ENCODE measurements around the gene MEX3D.

The MEX3D gene

DNA sequence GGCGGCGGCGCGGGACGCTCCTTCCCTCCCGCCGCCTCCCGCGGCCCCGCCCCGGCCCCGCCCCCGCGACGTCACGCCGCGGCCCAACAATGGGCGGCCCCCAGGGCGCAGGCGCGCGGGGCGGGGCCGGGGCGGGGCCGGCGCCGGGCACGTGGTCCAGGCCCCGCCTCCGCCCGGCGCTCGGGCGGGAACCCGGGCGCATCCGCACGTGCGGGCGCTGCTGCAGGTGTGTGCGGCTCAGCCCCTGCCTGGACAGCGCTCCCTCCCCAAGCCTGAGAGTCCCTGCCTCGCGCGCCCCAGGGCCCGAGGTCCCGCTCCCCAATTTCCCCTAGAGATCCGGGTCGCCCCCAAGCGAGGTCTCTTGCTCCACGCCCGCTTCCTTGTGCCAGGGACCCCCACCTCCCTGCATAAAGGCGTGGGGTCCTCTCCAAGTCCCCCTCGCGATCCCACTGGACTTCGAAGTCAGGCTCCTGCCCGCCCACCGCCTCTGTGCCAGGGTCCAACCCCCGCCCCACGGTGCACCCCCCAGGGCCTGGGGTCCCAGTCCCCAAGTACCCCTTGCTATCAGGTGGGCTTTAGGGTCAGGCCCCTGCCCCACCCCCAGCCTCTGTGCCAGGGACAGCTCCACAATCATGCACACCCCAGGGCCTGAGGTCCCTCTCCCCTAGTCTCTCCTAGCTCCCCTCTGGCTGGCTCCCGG is at the start of gene MEX3D:
Gene MEX3D (minus strand): TSS at position 6 of the 700 bp plus-strand sequence. CDS start 267 bp downstream, outside the sequence.
- peak; percentile 27 for DNase-seq

GRCh38 chr19:1616875-1617274 is 48.8 kb upstream of the MEX3D start:
- DNase-seq = no peak

DNA sequence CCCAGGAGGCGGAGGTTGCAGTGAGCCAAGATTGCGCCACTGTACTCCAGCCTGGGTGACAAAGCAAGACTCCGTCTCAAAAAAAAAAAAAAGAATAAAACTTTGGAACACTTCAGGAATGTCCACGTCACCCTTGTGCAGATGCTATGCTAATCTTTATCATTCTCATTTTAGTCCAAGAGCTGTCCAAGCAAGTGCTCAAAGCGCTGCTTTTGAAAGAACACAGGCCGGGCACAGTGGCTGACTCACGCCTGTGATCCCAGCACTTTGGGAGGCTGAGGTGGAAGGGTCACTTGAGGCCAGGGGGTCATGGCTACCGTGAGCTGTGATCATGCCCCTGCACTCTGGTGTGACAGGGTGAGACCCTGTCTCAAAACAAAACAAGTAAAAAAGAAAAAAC is 48.3 kb upstream of the MEX3D start:
- DNase-seq = no peak

DNA sequence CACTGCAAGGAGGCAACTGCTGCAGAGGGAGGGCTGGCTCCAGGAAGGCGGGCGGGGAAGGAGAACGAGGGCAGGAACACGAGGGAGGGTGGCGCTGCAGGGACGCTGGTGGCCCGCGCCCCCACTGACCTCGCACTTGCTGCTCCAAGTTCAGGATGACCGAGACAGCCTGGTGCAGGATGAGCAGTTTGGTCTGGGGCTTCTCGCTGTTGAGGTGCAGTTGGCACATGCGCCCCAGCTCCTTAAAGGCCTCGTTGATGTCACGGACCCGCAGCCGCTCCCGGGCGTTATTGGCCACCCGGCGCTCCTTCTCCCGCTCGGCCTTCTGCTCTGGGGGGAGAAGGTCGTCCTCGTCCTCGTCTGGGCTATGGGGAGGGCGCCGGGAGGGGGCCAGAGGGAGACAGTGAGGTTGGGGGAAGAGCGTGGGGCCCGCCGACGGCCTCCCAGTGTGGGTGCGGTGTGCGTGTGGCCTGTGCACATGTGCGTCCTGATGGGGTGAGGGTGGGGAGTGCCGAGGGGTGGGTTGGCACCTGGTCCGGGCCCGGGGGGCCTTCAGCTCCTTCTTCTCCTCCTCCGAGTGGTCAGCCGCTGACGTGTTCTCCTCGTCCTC is 47.1 kb upstream of the MEX3D start:
- DNase-seq = no peak

GRCh38 chr19:1613808-1614570 is 45.9 kb upstream of the MEX3D start:
- no peak for DNase-seq

GRCh38 chr19:1613146-1613545 is 45.0 kb upstream of the MEX3D start:
- no peak for DNase-seq

DNA sequence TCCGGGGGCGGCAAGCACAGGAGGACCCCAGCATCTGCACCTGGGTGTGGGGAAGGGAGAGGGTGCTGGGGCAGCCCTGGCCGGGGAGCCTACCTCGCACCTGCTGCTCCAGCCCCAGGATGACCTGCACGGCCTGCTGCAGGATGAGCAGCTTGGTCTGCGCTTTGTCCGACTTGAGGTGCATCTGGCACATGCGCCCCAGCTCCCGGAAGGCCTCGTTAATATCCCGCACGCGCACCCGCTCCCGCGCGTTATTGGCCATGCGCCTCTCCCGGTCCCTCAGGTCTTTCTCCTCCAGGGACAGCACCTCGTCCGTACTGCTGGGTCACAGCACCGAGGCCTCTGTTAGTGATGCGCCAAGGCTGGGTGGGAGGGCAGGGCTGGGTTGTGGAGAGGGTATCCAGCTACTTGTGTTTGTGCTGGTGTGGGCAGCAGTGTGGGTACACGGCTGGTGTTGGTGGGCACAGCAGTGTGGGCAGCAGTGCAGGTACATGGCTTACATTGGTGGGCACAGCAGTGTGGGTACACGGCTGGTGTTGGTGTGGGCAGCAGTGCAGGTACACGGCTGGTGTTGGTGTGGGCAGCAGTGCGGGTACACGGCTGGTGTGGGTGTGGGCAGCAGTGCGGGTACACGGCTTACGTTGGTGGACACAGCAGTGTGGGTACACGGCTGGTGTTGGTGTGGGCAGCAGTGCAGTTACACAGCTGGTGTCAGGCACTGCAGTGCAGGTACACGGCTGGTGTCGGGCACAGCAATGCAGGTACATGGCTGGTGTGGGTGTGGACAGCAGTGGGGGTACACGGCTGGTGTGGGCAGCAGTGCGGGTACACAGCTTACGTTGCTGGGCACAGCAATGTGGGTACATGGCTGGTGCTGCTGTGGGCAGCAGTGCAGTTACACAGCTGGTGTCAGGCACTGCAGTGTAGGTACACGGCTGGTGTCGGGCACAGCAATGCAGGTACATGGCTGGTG is 44.3 kb upstream of the MEX3D start:
- no peak for DNase-seq

DNA sequence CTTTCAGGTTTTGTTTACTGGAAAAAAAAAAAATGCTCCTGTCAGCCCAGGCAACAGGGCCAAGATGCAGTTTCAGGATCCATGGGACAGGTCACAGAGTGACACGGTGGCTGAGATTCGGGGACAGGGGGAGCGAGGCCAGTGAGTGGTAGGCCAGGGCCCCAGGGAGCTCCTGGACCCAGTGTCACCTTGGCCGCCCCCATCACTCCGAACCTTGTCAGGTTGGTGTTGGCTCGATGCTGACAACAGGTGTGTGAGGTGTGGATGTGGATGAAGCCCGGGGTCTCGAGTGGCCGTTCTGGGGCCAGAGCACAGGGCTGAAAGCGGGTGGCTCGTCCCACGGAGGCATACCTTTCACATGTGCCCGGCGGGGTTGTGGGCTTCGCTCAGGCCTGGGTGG is 43.2 kb upstream of the MEX3D start:
- no peak for DNase-seq

GRCh38 chr19:1610579-1610978 is 42.5 kb upstream of the MEX3D start:
- DNase-seq = no peak

DNA sequence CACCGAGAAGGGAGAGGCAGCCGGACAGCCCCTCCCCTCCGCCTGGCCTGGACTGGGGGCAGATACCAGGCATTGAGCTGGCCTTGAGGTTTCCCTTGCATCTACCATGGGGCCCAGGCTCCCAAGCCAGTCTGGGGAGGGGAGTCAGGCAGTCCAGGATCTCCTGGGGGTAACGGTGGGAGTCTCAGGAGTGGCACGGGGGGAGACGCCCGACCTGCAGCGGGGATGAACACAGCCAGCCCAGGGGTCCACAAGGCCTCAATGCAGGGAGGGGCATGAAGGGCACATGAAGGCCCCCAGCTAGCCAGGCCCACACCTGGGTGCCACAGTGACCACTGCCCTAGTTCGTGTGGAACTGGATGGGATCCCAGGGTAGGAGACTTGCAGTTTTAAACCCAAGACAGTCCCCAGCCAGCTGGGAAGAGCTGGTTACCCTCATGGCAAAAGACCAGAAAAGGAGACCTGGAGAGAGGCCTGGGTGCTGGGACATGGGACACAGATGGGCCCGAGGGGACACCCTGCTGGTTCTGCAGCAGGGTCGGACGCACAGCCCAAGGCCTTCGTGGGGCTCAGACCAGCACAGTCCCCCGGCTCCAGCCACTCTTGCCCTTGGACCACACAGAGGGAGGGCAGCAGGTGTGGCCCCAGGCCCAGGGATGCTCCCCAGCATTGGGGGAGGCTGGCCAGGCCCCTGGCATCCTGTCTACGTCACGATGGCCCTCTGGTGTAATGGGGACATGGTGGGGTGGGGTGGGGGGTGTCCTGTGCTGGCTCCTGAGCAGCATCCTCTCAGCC is 41.8 kb upstream of the MEX3D start:
- DNase-seq = no peak

DNA sequence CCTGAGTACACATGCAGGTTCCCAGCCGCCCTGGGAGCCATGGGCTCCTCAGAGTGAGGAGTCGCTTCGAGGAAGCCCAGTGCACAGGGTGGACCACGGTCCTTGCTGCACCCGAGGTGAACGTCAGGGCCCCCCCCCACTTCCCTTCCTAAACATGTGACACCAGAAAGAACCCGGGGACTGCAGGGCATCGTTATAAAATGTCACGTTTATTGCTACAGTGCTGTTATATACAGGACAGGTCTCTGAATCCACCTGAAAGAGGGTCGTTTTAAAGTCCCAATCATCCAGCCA is 40.9 kb upstream of the MEX3D start:
- no peak for DNase-seq

- no peak for DNase-seq
Measured at GRCh38 chr19:1608359-1609102, 40.4 kb upstream of the MEX3D start.

DNA sequence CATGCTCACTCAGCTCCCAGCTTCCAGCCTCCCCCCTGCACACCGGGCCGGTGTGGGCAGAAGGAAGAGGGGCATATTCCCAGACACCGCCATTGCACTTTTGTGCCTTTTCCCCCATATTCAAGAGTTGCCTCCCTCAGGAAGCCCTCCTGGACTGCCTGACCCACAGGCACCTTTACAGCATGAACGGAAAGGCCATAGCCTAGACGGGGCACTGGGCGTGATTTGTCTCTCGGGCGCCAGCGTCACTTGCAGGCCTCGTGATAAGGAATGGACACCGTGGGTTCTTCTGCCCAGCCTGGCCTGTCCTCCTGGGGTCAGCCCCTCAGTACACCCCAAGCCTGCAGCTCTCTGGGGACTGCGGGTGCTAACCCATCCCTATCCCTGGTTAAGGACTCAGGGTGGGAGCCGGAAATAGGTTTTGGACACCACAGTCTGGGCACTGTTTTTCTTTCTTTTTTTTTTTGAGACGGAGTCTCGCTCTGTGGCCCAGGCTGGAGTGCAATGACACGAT is 38.1 kb upstream of the MEX3D start:
- DNase-seq = no peak

DNA sequence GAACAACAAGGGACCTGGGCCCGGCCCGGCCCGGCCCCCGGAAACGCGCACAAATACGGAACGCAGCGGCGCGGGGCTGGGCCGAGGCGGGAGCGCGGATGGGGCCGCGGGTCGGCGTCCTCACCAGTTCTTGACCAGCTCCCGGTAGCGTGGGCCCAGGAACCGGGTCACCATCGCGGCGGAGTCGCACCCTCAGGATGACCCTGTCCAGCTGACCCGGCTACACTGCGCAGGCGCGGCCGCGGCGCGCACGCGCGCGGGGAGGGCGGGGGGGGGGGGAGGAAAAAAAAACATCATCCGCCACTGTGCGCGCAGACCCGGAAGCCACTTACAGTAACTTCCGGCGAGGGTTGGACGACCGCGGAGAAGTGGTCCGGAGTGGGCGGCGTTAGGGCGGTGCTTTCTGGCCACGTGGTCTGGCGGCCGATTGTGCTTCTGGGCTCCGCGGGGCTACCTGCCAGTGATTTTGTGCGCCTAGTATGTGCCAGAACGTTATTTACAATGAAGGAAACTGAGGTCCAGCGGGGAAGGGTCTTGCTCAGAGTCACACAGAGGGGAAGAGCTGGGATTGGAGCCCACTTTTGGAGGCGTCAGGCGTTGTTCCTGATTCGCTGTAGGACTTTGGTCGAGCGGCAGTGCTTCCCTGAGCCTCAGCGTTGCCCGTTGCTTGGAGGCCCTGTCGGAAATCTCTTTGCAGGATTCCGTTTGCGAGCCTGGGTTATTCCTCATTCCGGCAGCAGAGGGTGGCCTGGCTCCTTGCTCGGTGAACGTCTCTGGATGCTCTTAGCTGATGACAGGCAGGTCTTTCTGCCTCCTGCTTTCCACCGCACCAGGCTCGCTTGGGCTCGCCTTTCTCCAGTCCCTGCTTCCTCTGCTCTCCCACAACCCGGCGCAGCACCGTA is 37.4 kb upstream of the MEX3D start, which contains the start of gene UQCR11:
Gene UQCR11 (minus strand): TSS at position 227 of the 902 bp plus-strand sequence. CDS start 53 bp downstream, at position 174.
- peak; percentile 81 for DNase-seq

- DNase-seq = no peak
Measured at GRCh38 chr19:1602091-1602707, 34.1 kb upstream of the MEX3D start.

DNA sequence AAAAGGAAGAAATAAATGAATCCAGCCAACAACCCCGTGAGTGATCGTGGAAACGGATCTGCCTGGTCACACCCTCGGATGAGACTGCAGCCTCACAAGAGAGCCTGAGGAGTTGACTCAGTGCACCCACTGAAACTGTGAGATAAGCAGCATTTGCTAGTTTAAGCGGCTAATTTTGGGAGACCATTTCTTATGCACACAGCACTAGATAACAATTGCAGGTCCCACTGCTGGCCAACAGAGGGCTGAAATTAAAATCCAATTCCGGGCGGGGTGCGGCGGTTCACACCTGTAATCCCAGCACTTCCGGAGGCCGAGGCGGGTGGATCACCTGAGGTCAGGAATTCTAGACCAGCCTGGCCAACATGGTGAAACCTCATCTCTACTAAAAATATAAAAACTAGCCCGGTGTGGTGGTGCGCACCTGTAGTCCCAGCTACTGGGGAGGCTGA is 33.5 kb upstream of the MEX3D start:
- DNase-seq = no peak

DNA sequence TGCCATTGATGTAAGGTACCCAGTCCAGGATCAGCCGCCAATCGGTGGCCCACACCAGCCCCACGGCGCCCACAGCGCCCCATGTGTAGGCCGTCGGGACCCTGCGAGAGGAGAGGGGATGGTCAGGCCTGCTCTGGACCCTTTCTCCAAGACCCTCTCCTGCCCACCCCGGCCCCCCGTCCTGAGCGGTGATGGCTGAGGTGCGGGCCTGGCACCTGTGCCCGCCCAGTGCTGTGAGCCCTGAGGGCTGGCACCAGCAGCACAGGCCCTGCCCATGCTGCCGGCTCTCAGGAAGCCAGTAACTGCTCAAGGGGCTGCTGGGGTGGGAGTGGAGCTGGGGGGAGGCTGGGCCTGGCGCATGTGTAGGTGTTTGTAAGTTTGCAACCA is 31.3 kb upstream of the MEX3D start:
- DNase-seq = no peak

GRCh38 chr19:1598777-1599459 is 30.8 kb upstream of the MEX3D start:
- no peak for DNase-seq

DNA sequence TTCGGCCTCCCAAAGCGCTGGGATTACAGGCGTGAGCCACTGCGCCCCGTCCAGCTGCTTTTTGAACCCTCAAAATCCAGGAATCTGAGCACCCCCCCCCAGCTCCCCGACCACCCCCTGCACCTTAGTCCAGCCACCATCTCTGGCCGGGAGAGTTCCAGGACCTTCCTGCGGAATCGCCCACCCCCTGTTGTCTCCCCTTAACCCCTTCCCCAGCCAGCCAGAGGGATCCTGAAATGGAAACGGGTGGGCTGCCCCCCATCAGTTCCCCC is 25.3 kb upstream of the MEX3D start:
- DNase-seq = no peak
